Right lobe of liver (tissue), 6 donors: ENCODE results near the gene LCN10. TPM values are rescaled to one million over a fixed set of nuclear protein-coding genes. Genes with fewer than 3 reads are reported as not detected.
"Not testable (repeated sequence)": the region's sequence is repeated elsewhere in the genome, so short reads cannot be mapped to it uniquely, and the experiment has no call there.

Experiments
- ATAC-seq, 4 donors: fragments of 200-7000 bp; cut with Tn5 transposase; one replicate each; pipeline ENCODE4 v1.9.1; 2020; ENCODE audit warnings: mild to moderate bottlenecking in 4 of 4, moderate library complexity in 4 of 4
- DNase-seq, 3 donors: peaks; one replicate each; pipeline ENCODE4 v3.0.0-alpha.2; 2020
- H3K27ac ChIP-seq, 3 donors: fragments of 200-600 bp; one replicate each; pipeline ENCODE4 v1.8.0; 2022
- H3K27me3 ChIP-seq, 2 donors: fragments of 200-600 bp; one replicate each; pipeline ENCODE4 v1.8.0; 2022
- H3K36me3 ChIP-seq, 4 donors: fragments of 200-600 bp; sonication (generic) in 1 of 4; one replicate each; pipeline versions ENCODE4 v1.5.1 to v1.8.0; 2017 to 2022; ENCODE audit warnings: control low read depth in 1 of 4
- H3K4me1 ChIP-seq, 4 donors: fragments of 200-600 bp; sonication (generic) in 1 of 4; one replicate each; pipeline versions ENCODE4 v1.5.1 to v1.8.0; 2017 to 2022; ENCODE audit warnings: control low read depth in 1 of 4
- H3K4me3 ChIP-seq, 3 donors: fragments of 200-600 bp; one replicate each; pipeline ENCODE4 v1.8.0; 2022
- H3K9me3 ChIP-seq, 4 donors: fragments of 200-600 bp; sonication (generic) in 1 of 4; one replicate each; pipeline versions ENCODE4 v1.5.1 to v1.8.0; 2017 to 2022; ENCODE audit warnings: control low read depth in 1 of 4
- POLR2A ChIP-seq: fragments of 450-650 bp; IDR thresholded peaks from one replicate; pipeline ENCODE4 v1.6.1; 2017; ENCODE audit warnings: antibody characterized with exemption, mild to moderate bottlenecking
- WGBS: methylation state at CpG from one replicate; pipeline ENCODE4 v1.1.6; 2018; ENCODE audit warnings: low coverage, low lambda C conversion rate; ENCODE audit not compliant: insufficient coverage; ENCODE audit errors: missing lambda C conversion rate; 5-methylcytosine and 5-hydroxymethylcytosine counted together
- intact Hi-C, 2 donors: fragments of 100-400 bp; cut with DNase I; formaldehyde crosslinking; loops; one replicate each; pipeline versions ENCODE4 v1.11.2 to v1.14.1; 2022
- total RNA-seq, 6 experiments: library from RNA; depleted of rRNA in 2 of 6; stranded (reverse); fragments of >200 nt in 2 of 6; fragmentation: NEBNext Ultra II Directional in 3 of 6; extraction: Animal tissue kit (Norgen Biotek cat#: 25700) in 3 of 6; gene quantifications; one replicate each; pipeline versions ENCODE4 v1.1.0 to v1.2.4, GENCODE V29; 2016 to 2023
- TF ChIP-seq, protein P1 (sequence below), 4 donors: fragments of 200-600 bp in 3 of 4; fragments of 450-650 bp in 1 of 4; IDR thresholded peaks; one replicate each; pipeline versions ENCODE4 v1.5.1 to v1.8.0; 2016 to 2022; ENCODE audit warnings: antibody characterized with exemption in 4 of 4, mild to moderate bottlenecking in 2 of 4
- donor health status: DM: no; HTN: yes; CAD: no.
- donor health status: DM: no; HTN: no; CAD: no.
- donor health status: DM: no; HTN: no; CAD: no.
- donor health status: DM: no; HTN: yes; CAD: no.
- donor health status: DM: no; HTN: yes; CAD: no.

Gene LCN10
- total RNA-seq, 6 experiments from 2014 or later, result 0.23 to 0.81 (median 0.32) TPM; not detected in 2

DNA sequence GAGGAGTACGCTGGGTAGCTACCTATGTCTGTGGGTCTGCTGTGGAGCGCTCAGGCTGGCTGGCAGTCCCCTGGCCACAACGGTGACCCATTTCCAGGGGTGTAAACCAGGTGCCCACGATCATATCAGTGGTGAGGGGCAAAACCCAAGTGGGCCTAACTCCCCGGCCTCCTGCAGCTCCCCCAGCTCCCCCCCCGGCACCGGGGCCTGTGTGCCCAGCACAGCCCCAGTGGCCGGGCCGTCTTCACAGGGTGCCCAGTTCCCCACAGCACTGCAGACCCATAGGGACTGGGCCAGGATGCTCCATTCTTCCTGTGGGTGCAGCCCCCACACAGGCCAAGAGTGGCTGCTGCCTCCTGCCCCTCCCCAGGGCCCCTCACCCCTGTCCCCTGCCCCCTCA lies 16.3 kb upstream of the LCN10 start:
- no peak overlapping the region for H3K4me3 ChIP-seq
- no peak for ATAC-seq

DNA sequence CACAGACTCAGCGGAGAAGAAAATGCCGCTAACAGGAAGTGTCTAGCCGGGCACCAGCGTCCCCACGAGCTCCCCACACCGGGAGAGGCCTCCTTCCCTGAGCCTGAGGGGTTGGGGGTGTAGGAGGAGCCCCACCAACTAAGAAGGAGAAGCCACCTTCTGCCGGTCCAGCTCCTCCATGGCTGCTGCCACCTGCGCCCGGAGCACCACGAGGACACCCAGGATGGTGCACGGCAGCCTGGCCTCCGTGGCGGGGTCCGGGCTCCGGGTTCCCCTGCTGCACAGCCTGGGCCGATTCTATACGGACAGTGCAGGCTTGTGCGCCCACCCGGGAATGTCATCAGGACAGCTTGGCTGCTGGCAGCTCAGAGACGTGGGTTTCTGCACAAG lies 15.0 kb upstream of the LCN10 start:
- TF ChIP-seq, protein P1, sequence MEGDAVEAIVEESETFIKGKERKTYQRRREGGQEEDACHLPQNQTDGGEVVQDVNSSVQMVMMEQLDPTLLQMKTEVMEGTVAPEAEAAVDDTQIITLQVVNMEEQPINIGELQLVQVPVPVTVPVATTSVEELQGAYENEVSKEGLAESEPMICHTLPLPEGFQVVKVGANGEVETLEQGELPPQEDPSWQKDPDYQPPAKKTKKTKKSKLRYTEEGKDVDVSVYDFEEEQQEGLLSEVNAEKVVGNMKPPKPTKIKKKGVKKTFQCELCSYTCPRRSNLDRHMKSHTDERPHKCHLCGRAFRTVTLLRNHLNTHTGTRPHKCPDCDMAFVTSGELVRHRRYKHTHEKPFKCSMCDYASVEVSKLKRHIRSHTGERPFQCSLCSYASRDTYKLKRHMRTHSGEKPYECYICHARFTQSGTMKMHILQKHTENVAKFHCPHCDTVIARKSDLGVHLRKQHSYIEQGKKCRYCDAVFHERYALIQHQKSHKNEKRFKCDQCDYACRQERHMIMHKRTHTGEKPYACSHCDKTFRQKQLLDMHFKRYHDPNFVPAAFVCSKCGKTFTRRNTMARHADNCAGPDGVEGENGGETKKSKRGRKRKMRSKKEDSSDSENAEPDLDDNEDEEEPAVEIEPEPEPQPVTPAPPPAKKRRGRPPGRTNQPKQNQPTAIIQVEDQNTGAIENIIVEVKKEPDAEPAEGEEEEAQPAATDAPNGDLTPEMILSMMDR (IDR thresholded peaks at IDR 0.05), result no peak
- no peak for TF ChIP-seq POLR2A
- Histone ChIP-seq H3K27me3 (no peaks in the 10 kb centered on the region), H3K4me3 (no peak overlapping the region), H3K36me3 (no peaks in the 10 kb centered on the region), H3K9me3 (no peaks in the 10 kb centered on the region), H3K4me1 (no peaks in the 10 kb centered on the region), H3K27ac (no peak overlapping the region)
- WGBS, result 89% methylated on average over 6 of the region's 20 CpGs
- intact Hi-C loops, result no loop called here
- no peak for DNase-seq
- no peak for ATAC-seq

More for the DNA sequence above, 16.3 kb upstream of the LCN10 start:
- intact Hi-C loops, result no loop called here
- no peaks in the 10 kb centered on the region for H3K9me3 ChIP-seq
- TF ChIP-seq POLR2A, result no peak
- TF ChIP-seq, protein P1 (IDR thresholded peaks at IDR 0.05), result no peak
- H3K4me1 ChIP-seq, result no peaks in the 10 kb centered on the region
- no peaks in the 10 kb centered on the region for H3K36me3 ChIP-seq
- H3K27me3 ChIP-seq, result no peaks in the 10 kb centered on the region
- no peak overlapping the region for H3K27ac ChIP-seq
- DNase-seq, result peak in 1 of 3 donors; percentile 38
- WGBS, result no CpG with 5 or more reads among the region's 9 CpGs

DNA sequence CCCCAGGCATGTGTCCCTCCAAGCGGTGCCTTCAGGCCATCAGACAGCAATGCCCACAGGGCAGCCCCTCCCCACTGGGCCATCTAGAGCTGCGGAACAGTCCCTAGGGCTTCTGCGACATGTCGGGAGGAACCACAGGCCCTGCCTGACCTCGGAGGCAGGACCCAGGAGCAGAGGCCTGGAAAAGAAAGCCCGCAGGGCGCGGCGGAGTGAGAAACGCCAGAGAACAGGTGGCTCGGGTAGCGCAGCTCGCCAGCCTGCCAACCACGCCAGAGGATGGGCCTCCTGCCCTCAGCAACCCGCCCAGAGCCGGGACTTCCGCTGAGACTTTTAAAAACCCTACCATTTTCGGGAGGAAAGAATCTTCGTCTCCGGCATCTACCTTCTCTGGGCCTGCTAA lies 14.6 kb upstream of the LCN10 start:
- Histone ChIP-seq H3K36me3 (no peaks in the 10 kb centered on the region), H3K9me3 (no peaks in the 10 kb centered on the region), H3K4me3 (no peak overlapping the region), H3K27me3 (no peaks in the 10 kb centered on the region), H3K27ac (no peak overlapping the region), H3K4me1 (no peaks in the 10 kb centered on the region)
- 81% methylated on average over 3 of the region's 20 CpGs for WGBS
- ATAC-seq, result no peak
- no peak for TF ChIP-seq POLR2A
- TF ChIP-seq, protein P1 (IDR thresholded peaks at IDR 0.05), result no peak
- DNase-seq, result no peak
- intact Hi-C loops, result no loop called here

DNA sequence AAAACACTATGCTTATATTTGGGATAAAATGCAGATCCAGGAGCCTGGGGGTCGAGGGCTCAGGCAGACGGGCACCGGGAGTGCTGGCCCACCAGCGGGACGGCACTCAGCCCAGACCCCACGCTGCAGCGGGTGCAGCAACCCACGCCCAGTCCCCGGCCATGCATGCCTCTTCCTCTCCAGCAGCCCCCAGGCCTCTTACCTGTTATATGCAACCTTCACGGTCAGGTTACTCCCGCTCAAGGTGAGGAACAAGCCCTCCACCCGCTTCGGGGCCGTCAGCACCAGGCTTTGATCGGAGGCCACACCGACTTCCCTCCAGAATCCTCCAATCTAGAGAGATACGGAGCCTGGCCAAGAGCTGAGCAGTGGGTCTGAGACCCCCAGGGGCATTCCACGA lies 14.1 kb upstream of the LCN10 start:
- no peaks in the 10 kb centered on the region for H3K36me3 ChIP-seq
- DNase-seq (no peak), ATAC-seq (no peak)
- intact Hi-C loops, result no loop called here
- H3K27ac ChIP-seq, result no peak overlapping the region
- no peak for TF ChIP-seq POLR2A
- H3K4me3 ChIP-seq, result no peak overlapping the region
- no peaks in the 10 kb centered on the region for H3K9me3 ChIP-seq
- no CpG with 5 or more reads among the region's 18 CpGs for WGBS
- no peaks in the 10 kb centered on the region for H3K4me1 ChIP-seq
- no peaks in the 10 kb centered on the region for H3K27me3 ChIP-seq

DNA sequence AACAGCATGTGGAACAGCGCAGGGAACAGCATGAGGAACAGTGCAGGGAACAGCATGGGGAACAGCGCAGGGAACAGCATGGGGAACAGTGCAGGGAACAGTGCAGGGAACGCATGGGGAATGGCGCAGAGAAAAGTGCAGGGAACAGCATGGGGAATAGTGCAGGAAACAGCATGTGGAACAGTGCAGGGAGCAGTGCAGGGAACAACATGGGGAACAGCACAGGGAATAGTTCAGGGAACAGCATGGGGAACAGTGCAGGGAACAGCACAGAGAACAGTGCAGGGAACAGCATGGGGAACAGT lies 13.3 kb upstream of the LCN10 start:
- H3K27me3 ChIP-seq, result no peaks in the 10 kb centered on the region
- H3K36me3 ChIP-seq, result no peaks in the 10 kb centered on the region
- no peaks in the 10 kb centered on the region for H3K4me1 ChIP-seq
- no peak for TF ChIP-seq POLR2A
- TF ChIP-seq, protein P1 (IDR thresholded peaks at IDR 0.05), result no peak
- DNase-seq (no peak), ATAC-seq (no peak)
- no peak overlapping the region for H3K4me3 ChIP-seq
- intact Hi-C loops, result no loop called here
- 100% methylated on average over 1 of the region's 4 CpGs for WGBS
- H3K27ac ChIP-seq, result no peak overlapping the region
- no peaks in the 10 kb centered on the region for H3K9me3 ChIP-seq

DNA sequence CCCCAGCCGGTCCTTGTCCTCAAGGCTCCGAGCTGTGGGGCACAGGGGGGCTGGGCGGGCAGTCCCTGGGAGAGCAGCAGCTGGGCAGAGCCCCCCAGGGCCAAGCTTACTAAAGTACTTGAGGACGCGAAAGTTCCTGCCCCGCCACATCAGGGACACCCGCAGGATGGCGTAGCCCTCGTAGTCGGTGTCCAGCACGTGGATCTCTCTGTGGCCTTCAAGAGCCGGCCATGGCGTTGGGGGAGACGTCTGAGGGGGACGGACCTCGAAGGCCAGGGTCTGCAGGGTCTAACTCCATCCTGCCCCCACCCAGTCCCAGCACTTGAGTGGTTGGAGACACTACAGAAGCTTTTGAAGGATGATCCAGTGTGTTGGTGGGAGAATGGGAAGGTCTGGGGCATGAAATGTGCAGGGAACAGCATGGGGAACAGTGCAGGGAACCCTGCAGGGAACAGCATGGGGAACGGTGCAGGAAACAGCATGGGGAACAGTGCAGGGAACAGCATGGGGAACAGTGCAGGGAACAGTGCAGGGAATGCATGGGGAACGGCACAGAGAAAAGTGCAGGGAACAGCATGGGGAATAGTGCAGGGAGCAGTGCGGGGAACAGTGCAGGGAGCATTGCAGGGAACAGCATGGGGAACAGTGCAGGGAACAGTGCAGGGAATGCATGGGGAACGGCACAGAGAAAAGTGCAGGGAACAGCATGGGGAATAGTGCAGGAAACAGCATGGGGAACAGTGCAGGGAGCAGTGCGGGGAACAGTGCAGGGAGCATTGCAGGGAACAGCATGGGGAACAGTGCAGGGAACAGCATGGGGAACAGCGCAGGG lies 12.8 kb upstream of the LCN10 start:
- H3K4me1 ChIP-seq, H3K9me3 ChIP-seq, H3K27me3 ChIP-seq, H3K27ac ChIP-seq, H3K4me3 ChIP-seq, ATAC-seq, H3K36me3 ChIP-seq, DNase-seq, intact Hi-C loops: not testable (repeated sequence)
- WGBS, result 98% methylated on average over 8 of the region's 22 CpGs
